Measurements from ENCODE around the gene FMNL1. TPM values are rescaled to one million over a fixed set of nuclear protein-coding genes. Genes with fewer than 3 reads are reported as not detected.
A peak's percentile ranks its signal among the peaks of the same experiment; 100 is the strongest.

FMNL1 gene
- total RNA-seq, 1 experiment from 2014 or later: 20.0 TPM

DNA sequence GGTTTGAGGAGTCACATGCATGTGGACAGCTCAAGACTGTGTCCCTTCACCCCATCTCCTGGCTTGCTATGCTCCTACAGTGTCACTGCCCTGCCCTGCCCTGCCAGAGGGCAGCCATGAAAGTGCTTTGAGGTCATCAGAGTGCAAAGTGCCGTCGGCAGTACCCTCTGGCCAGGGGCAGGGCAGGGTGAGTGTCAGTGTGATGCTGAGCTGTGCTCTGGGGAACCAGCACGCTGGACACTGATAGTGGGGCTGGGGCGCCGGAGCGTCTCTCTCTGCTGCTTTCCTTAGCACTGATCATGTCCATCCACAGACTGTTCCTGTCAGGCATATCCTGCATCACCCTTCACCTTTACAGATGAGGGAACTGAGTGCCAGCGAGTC, 41.8 kb downstream of the FMNL1 start:
- no peaks in the 10 kb centered on the region for H3K27me3 ChIP-seq (ENCODE audit: control insufficient read depth, insufficient read depth, low read length)
- TF ChIP-seq POLR2AphosphoS5 (IDR thresholded peaks at IDR 0.05; ENCODE audit: low read depth, low read length): no peak
- H3K36me3 ChIP-seq (ENCODE audit: control insufficient read depth, insufficient read depth, low read length): peaks cover 3% of the 10 kb centered on the region; the same call in 1 of the 2 replicates
- no peak overlapping the region for H3K4me3 ChIP-seq (ENCODE audit: low read depth in 2 of 2, low read length in 2 of 2)
- ChIA-PET CTCF (interaction anchor here (0.7 kb wide), 1 partner anchor 44 kb away, joined by 3 read pairs; no protein-coding TSS in a partner anchor), POLR2A (no interaction called here)
- BruUV-seq (replicated peaks): TSS peak; percentile 15
- H3K9me3 ChIP-seq (ENCODE audit: control insufficient read depth, insufficient read depth, low read depth, low read length): no peaks in the 10 kb centered on the region
- peaks cover 68% of the 10 kb centered on the region for H3K4me1 ChIP-seq (ENCODE audit: control insufficient read depth, insufficient read depth, low read length)
- in situ Hi-C loops (cut with HindIII; ENCODE audit: low pct_unique_long_range_greater_than_20kb, low sequenced_read_pairs) (no loop called here), intact Hi-C loops (cut with micrococcal nuclease; ENCODE audit: unreplicated experiment) (no loop called here)
- peak overlapping the region; percentile 52 for H3K27ac ChIP-seq (ENCODE audit: low read length)
- DNase-seq (ENCODE audit: low read depth, low spot score) (no peak), ATAC-seq (peak; percentile 29)

- no peak overlapping the region for H3K4me3 ChIP-seq (ENCODE audit: low read depth in 2 of 2, low read length in 2 of 2)
- H3K4me1 ChIP-seq (ENCODE audit: control insufficient read depth, insufficient read depth, low read length): peaks cover 73% of the 10 kb centered on the region
- intact Hi-C loops (cut with micrococcal nuclease; ENCODE audit: unreplicated experiment) (no loop called here), in situ Hi-C loops (cut with HindIII; ENCODE audit: low pct_unique_long_range_greater_than_20kb, low sequenced_read_pairs) (no loop called here)
- ATAC-seq (no peak), DNase-seq (ENCODE audit: low read depth, low spot score) (no peak)
- POLR2A ChIA-PET: interaction anchor here (0.9 kb wide), 1 partner anchor 55 kb away, joined by 3 read pairs; no protein-coding TSS in a partner anchor
- peak overlapping the region; percentile 52 for H3K27ac ChIP-seq (ENCODE audit: low read length)
- no peaks in the 10 kb centered on the region for H3K9me3 ChIP-seq (ENCODE audit: control insufficient read depth, insufficient read depth, low read depth, low read length)
- CTCF ChIA-PET: no interaction called here
- no peaks in the 10 kb centered on the region for H3K27me3 ChIP-seq (ENCODE audit: control insufficient read depth, insufficient read depth, low read length)
- H3K36me3 ChIP-seq (ENCODE audit: control insufficient read depth, insufficient read depth, low read length): peaks cover 6% of the 10 kb centered on the region
- no peak for TF ChIP-seq CTCF (IDR thresholded peaks at IDR 0.05)
- TF ChIP-seq SIN3A (IDR thresholded peaks at IDR 0.05; ENCODE audit: borderline replicate concordance, insufficient read depth, low read depth, low read length): 0 out of 2 replicates have a peak, but pooled peaks have one; percentile 36
- BruUV-seq (replicated peaks): no TSS peak
Measured at GRCh38 chr17:45264430-45264829, 42.7 kb downstream of the FMNL1 start.

- intact Hi-C loops (cut with micrococcal nuclease; ENCODE audit: unreplicated experiment) (no loop called here), in situ Hi-C loops (cut with HindIII; ENCODE audit: low pct_unique_long_range_greater_than_20kb, low sequenced_read_pairs) (no loop called here)
- no peak for ATAC-seq
- Histone ChIP-seq H3K9me3 (ENCODE audit: control insufficient read depth, insufficient read depth, low read depth, low read length) (no peaks in the 10 kb centered on the region), H3K27ac (ENCODE audit: low read length) (peak overlapping the region; percentile 21; the same call in 1 of the 2 replicates), H3K36me3 (ENCODE audit: control insufficient read depth, insufficient read depth, low read length) (peaks cover 10% of the 10 kb centered on the region), H3K27me3 (ENCODE audit: control insufficient read depth, insufficient read depth, low read length) (no peaks in the 10 kb centered on the region), H3K4me1 (ENCODE audit: control insufficient read depth, insufficient read depth, low read length) (peaks cover 73% of the 10 kb centered on the region), H3K4me3 (ENCODE audit: low read depth in 2 of 2, low read length in 2 of 2) (no peak overlapping the region)
- CTCF ChIA-PET: no interaction called here
- POLR2A ChIA-PET: interaction anchor here (0.6 kb wide), 1 partner anchor 10 kb away, joined by 6 read pairs; no protein-coding TSS in a partner anchor
- TF ChIP-seq, protein P1, sequence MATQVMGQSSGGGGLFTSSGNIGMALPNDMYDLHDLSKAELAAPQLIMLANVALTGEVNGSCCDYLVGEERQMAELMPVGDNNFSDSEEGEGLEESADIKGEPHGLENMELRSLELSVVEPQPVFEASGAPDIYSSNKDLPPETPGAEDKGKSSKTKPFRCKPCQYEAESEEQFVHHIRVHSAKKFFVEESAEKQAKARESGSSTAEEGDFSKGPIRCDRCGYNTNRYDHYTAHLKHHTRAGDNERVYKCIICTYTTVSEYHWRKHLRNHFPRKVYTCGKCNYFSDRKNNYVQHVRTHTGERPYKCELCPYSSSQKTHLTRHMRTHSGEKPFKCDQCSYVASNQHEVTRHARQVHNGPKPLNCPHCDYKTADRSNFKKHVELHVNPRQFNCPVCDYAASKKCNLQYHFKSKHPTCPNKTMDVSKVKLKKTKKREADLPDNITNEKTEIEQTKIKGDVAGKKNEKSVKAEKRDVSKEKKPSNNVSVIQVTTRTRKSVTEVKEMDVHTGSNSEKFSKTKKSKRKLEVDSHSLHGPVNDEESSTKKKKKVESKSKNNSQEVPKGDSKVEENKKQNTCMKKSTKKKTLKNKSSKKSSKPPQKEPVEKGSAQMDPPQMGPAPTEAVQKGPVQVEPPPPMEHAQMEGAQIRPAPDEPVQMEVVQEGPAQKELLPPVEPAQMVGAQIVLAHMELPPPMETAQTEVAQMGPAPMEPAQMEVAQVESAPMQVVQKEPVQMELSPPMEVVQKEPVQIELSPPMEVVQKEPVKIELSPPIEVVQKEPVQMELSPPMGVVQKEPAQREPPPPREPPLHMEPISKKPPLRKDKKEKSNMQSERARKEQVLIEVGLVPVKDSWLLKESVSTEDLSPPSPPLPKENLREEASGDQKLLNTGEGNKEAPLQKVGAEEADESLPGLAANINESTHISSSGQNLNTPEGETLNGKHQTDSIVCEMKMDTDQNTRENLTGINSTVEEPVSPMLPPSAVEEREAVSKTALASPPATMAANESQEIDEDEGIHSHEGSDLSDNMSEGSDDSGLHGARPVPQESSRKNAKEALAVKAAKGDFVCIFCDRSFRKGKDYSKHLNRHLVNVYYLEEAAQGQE (IDR thresholded peaks at IDR 0.05; ENCODE audit: insufficient read depth in 1 of 2, low read depth in 2 of 2, low read length in 1 of 2): no peak
- TF ChIP-seq TCF7L2 (IDR thresholded peaks at IDR 0.05; ENCODE audit: low read depth, low read length): no peak
- no peak for TF ChIP-seq SIN3A (IDR thresholded peaks at IDR 0.05; ENCODE audit: borderline replicate concordance, insufficient read depth, low read depth, low read length)
- no peak for TF ChIP-seq CTCF (IDR thresholded peaks at IDR 0.05)
- TF ChIP-seq POLR2AphosphoS5 (IDR thresholded peaks at IDR 0.05; ENCODE audit: low read depth, low read length): no peak
- DNase-seq (ENCODE audit: low read depth, low spot score): no peak
- no TSS peak for BruUV-seq (replicated peaks)
Measured at GRCh38 chr17:45264988-45265387, 43.3 kb downstream of the FMNL1 start.
